GM23338 (cell line): ENCODE data around the gene TMEM141. TPM values are rescaled to one million over a fixed set of nuclear protein-coding genes. Genes with fewer than 3 reads are reported as not detected.

Experiments
- ATAC-seq: fragments of 200-7000 bp; cut with Tn5 transposase; 3 replicates; pipeline ENCODE4 v1.9.1; 2020
- DNase-seq: peaks from one replicate; pipeline ENCODE4 v3.0.0-alpha.2; 2015; ENCODE audit warnings: low spot score
- H2AFZ ChIP-seq: fragments of 200-600 bp; sonication (generic); 2 replicates; pipeline ENCODE4 v1.8.0; 2016; ENCODE audit warnings: antibody characterized with exemption, mild to moderate bottlenecking, moderate library complexity
- H3F3A ChIP-seq: fragments of 200-600 bp; sonication (generic); replicated peaks from 2 replicates; pipeline ENCODE4 v1.8.0; 2017; ENCODE audit warnings: antibody characterized with exemption, mixed run types, low read depth
- H3K27ac ChIP-seq: fragments of 200-600 bp; sonication (generic); 2 replicates; pipeline ENCODE4 v1.6.1; 2016; ENCODE audit warnings: low read depth
- H3K27me3 ChIP-seq: fragments of 200-600 bp; sonication (generic); 2 replicates; pipeline ENCODE4 v1.8.0; 2016; ENCODE audit warnings: mild to moderate bottlenecking, mixed run types, moderate library complexity; ENCODE audit not compliant: insufficient read depth
- H3K36me3 ChIP-seq: fragments of 200-600 bp; sonication (generic); 2 replicates; pipeline ENCODE4 v1.8.0; 2016; ENCODE audit warnings: mild to moderate bottlenecking; ENCODE audit not compliant: insufficient read depth
- H3K4me1 ChIP-seq: fragments of 200-600 bp; sonication (generic); 2 replicates; pipeline ENCODE4 v1.8.0; 2016; ENCODE audit warnings: mild to moderate bottlenecking, moderate library complexity; ENCODE audit not compliant: insufficient read depth
- H3K4me2 ChIP-seq: fragments of 200-600 bp; sonication (generic); 2 replicates; pipeline ENCODE4 v1.7.1; 2017; ENCODE audit warnings: mixed run types
- H3K4me3 ChIP-seq: fragments of 200-600 bp; sonication (generic); 2 replicates; pipeline ENCODE4 v1.6.1; 2016; ENCODE audit warnings: mixed run types
- H3K79me2 ChIP-seq: fragments of 200-600 bp; sonication (generic); replicated peaks from 2 replicates; pipeline ENCODE4 v1.8.0; 2017; ENCODE audit warnings: mild to moderate bottlenecking; ENCODE audit not compliant: insufficient read depth
- H3K9me2 ChIP-seq: fragments of 200-600 bp; sonication (generic); 2 replicates; pipeline ENCODE4 v1.8.0; 2017; ENCODE audit not compliant: insufficient read depth
- H4K20me1 ChIP-seq: fragments of 200-600 bp; sonication (generic); replicated peaks from 2 replicates; pipeline ENCODE4 v1.8.0; 2017; ENCODE audit warnings: mild to moderate bottlenecking; ENCODE audit not compliant: insufficient read depth
- H3K27ac Mint-ChIP-seq: 2 replicates; pipeline ENCODE4 v1.8.0; 2020; ENCODE audit warnings: inconsistent platforms, mild to moderate bottlenecking, moderate library complexity, mixed read lengths
- H3K27me3 Mint-ChIP-seq: 3 replicates; pipeline ENCODE4 v1.8.0; 2022; ENCODE audit warnings: low read depth, mild to moderate bottlenecking, moderate library complexity, mixed read lengths, inconsistent platforms; ENCODE audit not compliant: insufficient read depth, poor library complexity
- H3K36me3 Mint-ChIP-seq: 3 replicates; pipeline ENCODE4 v1.8.0; 2021; ENCODE audit warnings: low read depth, mild to moderate bottlenecking, inconsistent platforms, moderate library complexity, mixed read lengths
- H3K4me1 Mint-ChIP-seq: 3 replicates; pipeline ENCODE4 v1.8.0; 2020; ENCODE audit warnings: mild to moderate bottlenecking, inconsistent platforms, mixed read lengths
- H3K4me3 Mint-ChIP-seq: 3 replicates; pipeline ENCODE4 v1.8.0; 2021; ENCODE audit warnings: moderate library complexity, mild to moderate bottlenecking, inconsistent platforms, mixed read lengths
- H3K9me3 Mint-ChIP-seq: 3 replicates; pipeline ENCODE4 v1.8.0; 2020; ENCODE audit warnings: moderate library complexity, mild to moderate bottlenecking, inconsistent platforms, mixed read lengths
- CREB1 ChIP-seq: fragments of 250-450 bp; sonication (Bioruptor Pico); IDR thresholded peaks from 2 replicates; pipeline ENCODE4 v1.5.0; 2020; ENCODE audit warnings: low read depth, mild to moderate bottlenecking, moderate library complexity
- EZH2 ChIP-seq: fragments of 200-600 bp; sonication (generic); IDR thresholded peaks from one replicate; pipeline ENCODE4 v1.8.0; 2017; ENCODE audit warnings: antibody characterized with exemption, mild to moderate bottlenecking, low read depth; ENCODE audit not compliant: unreplicated experiment
- EZH2phosphoT487 ChIP-seq: fragments of 200-600 bp; sonication (generic); IDR thresholded peaks from one replicate; pipeline ENCODE4 v1.8.1; 2018; ENCODE audit warnings: antibody characterized with exemption; ENCODE audit not compliant: unreplicated experiment
- NANOG ChIP-seq: IDR thresholded peaks from 2 replicates; pipeline ENCODE4 v1.6.1; 2016; ENCODE audit warnings: antibody characterized with exemption, borderline replicate concordance
- POLR2AphosphoS5 ChIP-seq: IDR thresholded peaks from 2 replicates; pipeline ENCODE4 v1.6.1; 2016; ENCODE audit warnings: antibody characterized with exemption, low read depth
- REST ChIP-seq: IDR thresholded peaks from one replicate; pipeline ENCODE4 v1.6.1; 2018; ENCODE audit warnings: antibody characterized with exemption; ENCODE audit not compliant: unreplicated experiment
- STAT1 ChIP-seq: IDR thresholded peaks from one replicate; pipeline ENCODE4 v1.6.1; 2016; ENCODE audit warnings: antibody characterized with exemption; ENCODE audit not compliant: unreplicated experiment
- ZNF114 ChIP-seq: fragments of 250-450 bp; sonication (Bioruptor Pico); IDR thresholded peaks from 2 replicates; pipeline ENCODE4 v1.5.0; 2020; ENCODE audit warnings: mild to moderate bottlenecking, moderate library complexity
- ZNF331 ChIP-seq: fragments of 250-450 bp; sonication (Bioruptor Pico); IDR thresholded peaks from 2 replicates; pipeline ENCODE4 v1.5.0; 2020; ENCODE audit warnings: low read depth, mild to moderate bottlenecking, moderate library complexity
- ZNF462 ChIP-seq: fragments of 250-450 bp; sonication (Bioruptor Pico); IDR thresholded peaks from 2 replicates; pipeline ENCODE4 v1.5.0; 2020; ENCODE audit warnings: mild to moderate bottlenecking, moderate library complexity
- polyA plus RNA-seq: library from polyadenylated mRNA; unstranded; fragments of >200 nt; fragmentation: Nextera tagmentation; extraction: Ambion mirVana; gene quantifications from 2 replicates; pipeline ENCODE4 v1.2.1, GENCODE V29; 2016
- total RNA-seq: library from RNA; depleted of rRNA; stranded (reverse); fragments of >200 nt; shearing (Covaris generic); gene quantifications from 2 replicates; pipeline ENCODE4 v1.2.3, GENCODE V29; 2014
- TF ChIP-seq, protein P1 (sequence below), 2 experiments: fragments of 200-600 bp in 1 of 2; sonication (generic) in 1 of 2; conservative IDR thresholded peaks; 2 replicates each; pipeline versions ENCODE4 v1.5.1 to v1.6.1; 2016 to 2017; ENCODE audit warnings: antibody characterized with exemption in 2 of 2, low read depth in 2 of 2, mild to moderate bottlenecking in 2 of 2, moderate library complexity in 1 of 2
- TF ChIP-seq, protein P2 (sequence below): IDR thresholded peaks from 2 replicates; pipeline ENCODE4 v1.6.1; 2016; ENCODE audit warnings: antibody characterized with exemption

Gene TMEM141
- total and polyA plus RNA-seq, 2 experiments from 2014 or later, result 71.4 to 90.5 TPM

DNA sequence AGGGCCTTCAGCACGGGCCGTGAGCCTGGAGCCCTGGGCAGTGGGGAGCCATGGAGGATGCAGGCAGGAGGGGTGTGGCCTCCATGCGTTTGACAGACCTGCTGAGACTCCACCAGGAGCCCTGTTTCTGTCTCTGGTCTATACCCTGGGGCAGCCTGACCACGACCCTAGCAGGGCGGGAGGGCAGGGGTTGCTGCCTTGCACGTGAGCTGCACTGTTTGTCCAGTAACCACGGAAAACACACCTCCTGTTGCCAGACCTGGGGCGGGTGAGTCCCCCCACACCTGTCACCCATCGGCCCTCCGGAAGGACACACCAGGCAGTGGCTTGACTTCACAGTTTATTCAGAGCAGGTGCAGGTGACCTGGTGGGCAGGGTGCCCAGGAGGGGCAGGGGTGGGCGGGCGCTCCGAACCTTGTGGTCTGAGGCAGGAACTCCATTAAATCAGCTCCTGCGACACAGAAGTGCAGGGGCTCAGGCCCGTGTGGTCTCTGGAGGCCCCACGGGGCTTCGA lies 37.0 kb upstream of the TMEM141 start:
- Mint-ChIP-seq H3K36me3 (peaks cover 3% of the 10 kb centered on the region; the same call in 2 of the 3 replicates), H3K27ac (no peak overlapping the region), H3K4me3 (no peak overlapping the region), H3K9me3 (peaks cover 28% of the 10 kb centered on the region), H3K27me3 (peaks cover 5% of the 10 kb centered on the region), H3K4me1 (no peaks in the 10 kb centered on the region; the same call in 2 of the 3 replicates)
- no peaks in the 10 kb centered on the region for H3K36me3 ChIP-seq
- H4K20me1 ChIP-seq, result no peaks in the 10 kb centered on the region
- no peak overlapping the region for H2AFZ ChIP-seq
- H3K9me2 ChIP-seq, result no peaks in the 10 kb centered on the region
- no peak overlapping the region for H3K4me3 ChIP-seq
- H3K4me1 ChIP-seq, result no peaks in the 10 kb centered on the region
- TF ChIP-seq REST (no peak), ZNF114 (CRISPR knock-in tag) (no peak), POLR2AphosphoS5 (no peak), EZH2 (no peak), STAT1 (no peak), CREB1 (no peak), ZNF331 (CRISPR knock-in tag) (no peak), EZH2phosphoT487 (no peak), NANOG (no peak), ZNF462 (CRISPR knock-in tag) (no peak)
- TF ChIP-seq, protein P1, sequence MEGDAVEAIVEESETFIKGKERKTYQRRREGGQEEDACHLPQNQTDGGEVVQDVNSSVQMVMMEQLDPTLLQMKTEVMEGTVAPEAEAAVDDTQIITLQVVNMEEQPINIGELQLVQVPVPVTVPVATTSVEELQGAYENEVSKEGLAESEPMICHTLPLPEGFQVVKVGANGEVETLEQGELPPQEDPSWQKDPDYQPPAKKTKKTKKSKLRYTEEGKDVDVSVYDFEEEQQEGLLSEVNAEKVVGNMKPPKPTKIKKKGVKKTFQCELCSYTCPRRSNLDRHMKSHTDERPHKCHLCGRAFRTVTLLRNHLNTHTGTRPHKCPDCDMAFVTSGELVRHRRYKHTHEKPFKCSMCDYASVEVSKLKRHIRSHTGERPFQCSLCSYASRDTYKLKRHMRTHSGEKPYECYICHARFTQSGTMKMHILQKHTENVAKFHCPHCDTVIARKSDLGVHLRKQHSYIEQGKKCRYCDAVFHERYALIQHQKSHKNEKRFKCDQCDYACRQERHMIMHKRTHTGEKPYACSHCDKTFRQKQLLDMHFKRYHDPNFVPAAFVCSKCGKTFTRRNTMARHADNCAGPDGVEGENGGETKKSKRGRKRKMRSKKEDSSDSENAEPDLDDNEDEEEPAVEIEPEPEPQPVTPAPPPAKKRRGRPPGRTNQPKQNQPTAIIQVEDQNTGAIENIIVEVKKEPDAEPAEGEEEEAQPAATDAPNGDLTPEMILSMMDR (conservative IDR thresholded peaks at IDR 0.05; ENCODE audit: low read depth in 2 of 2), result no peak
- TF ChIP-seq, protein P2, sequence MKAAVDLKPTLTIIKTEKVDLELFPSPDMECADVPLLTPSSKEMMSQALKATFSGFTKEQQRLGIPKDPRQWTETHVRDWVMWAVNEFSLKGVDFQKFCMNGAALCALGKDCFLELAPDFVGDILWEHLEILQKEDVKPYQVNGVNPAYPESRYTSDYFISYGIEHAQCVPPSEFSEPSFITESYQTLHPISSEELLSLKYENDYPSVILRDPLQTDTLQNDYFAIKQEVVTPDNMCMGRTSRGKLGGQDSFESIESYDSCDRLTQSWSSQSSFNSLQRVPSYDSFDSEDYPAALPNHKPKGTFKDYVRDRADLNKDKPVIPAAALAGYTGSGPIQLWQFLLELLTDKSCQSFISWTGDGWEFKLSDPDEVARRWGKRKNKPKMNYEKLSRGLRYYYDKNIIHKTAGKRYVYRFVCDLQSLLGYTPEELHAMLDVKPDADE, result no peak
- no peaks in the 10 kb centered on the region for H3K27me3 ChIP-seq
- no peak overlapping the region for H3K4me2 ChIP-seq
- H3F3A ChIP-seq, result no peaks in the 10 kb centered on the region
- H3K27ac ChIP-seq, result no peak overlapping the region
- ATAC-seq, result no peak
- DNase-seq, result no peak
- no peaks in the 10 kb centered on the region for H3K79me2 ChIP-seq
